Ovary (tissue), 3 donors: Measurements from ENCODE around the gene PYGL.
"Not testable (repeated sequence)": the region's sequence is repeated elsewhere in the genome, so short reads cannot be mapped to it uniquely, and the experiment has no call there.

ENCODE experiments used
- POLR2A ChIP-seq: fragments of 450-650 bp; IDR thresholded peaks from one replicate; pipeline ENCODE4 v1.6.1; 2017; ENCODE audit warnings: antibody characterized with exemption, mild to moderate bottlenecking, moderate library complexity
- TF ChIP-seq, protein P1 (sequence below), 3 donors: fragments of 450-650 bp in 2 of 3; fragments of 200-600 bp in 1 of 3; IDR thresholded peaks; one replicate each; pipeline versions ENCODE4 v1.5.1 to v1.8.0; 2016 to 2022; ENCODE audit warnings: antibody characterized with exemption in 3 of 3, mild to moderate bottlenecking in 1 of 3
- donor health status: DM: no; HTN: no; CAD: no.

DNA sequence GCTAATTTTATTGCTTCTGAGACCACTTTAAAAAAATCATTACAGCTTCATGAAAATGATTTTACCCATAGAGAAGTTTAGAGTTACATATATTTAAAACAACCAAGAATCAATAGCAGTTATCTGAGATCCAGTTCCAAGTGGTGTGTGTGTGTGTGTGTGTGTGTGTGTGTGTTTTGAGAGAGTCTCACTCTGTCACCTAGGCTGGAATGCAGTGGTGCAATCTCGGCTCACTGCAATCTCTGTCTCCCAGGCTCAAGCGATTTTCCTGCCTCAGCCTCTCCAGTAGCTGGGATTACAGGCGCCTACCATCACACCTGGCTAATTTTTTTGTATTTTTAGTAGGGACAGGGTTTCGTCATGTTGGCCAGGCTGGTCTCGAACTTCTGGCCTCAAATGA is 24.8 kb downstream of the PYGL start:
- TF ChIP-seq, protein P1, sequence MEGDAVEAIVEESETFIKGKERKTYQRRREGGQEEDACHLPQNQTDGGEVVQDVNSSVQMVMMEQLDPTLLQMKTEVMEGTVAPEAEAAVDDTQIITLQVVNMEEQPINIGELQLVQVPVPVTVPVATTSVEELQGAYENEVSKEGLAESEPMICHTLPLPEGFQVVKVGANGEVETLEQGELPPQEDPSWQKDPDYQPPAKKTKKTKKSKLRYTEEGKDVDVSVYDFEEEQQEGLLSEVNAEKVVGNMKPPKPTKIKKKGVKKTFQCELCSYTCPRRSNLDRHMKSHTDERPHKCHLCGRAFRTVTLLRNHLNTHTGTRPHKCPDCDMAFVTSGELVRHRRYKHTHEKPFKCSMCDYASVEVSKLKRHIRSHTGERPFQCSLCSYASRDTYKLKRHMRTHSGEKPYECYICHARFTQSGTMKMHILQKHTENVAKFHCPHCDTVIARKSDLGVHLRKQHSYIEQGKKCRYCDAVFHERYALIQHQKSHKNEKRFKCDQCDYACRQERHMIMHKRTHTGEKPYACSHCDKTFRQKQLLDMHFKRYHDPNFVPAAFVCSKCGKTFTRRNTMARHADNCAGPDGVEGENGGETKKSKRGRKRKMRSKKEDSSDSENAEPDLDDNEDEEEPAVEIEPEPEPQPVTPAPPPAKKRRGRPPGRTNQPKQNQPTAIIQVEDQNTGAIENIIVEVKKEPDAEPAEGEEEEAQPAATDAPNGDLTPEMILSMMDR (IDR thresholded peaks at IDR 0.05) = not testable (repeated sequence)
- TF ChIP-seq POLR2A = not testable (repeated sequence)
